GM23338 (cell line): ENCODE measurements around the gene KRTAP1-4.
"Not testable (repeated sequence)": the region's sequence is repeated elsewhere in the genome, so short reads cannot be mapped to it uniquely, and the experiment has no call there.

ENCODE experiments used
- EZH2 ChIP-seq: fragments of 200-600 bp; sonication (generic); IDR thresholded peaks from one replicate; pipeline ENCODE4 v1.8.0; 2017; ENCODE audit warnings: antibody characterized with exemption, mild to moderate bottlenecking, low read depth; ENCODE audit not compliant: unreplicated experiment
- POLR2AphosphoS5 ChIP-seq: IDR thresholded peaks from 2 replicates; pipeline ENCODE4 v1.6.1; 2016; ENCODE audit warnings: antibody characterized with exemption, low read depth
- TF ChIP-seq, protein P1 (sequence below), 2 experiments: fragments of 200-600 bp in 1 of 2; sonication (generic) in 1 of 2; conservative IDR thresholded peaks; 2 replicates each; pipeline versions ENCODE4 v1.5.1 to v1.6.1; 2016 to 2017; ENCODE audit warnings: antibody characterized with exemption in 2 of 2, low read depth in 2 of 2, mild to moderate bottlenecking in 2 of 2, moderate library complexity in 1 of 2

DNA sequence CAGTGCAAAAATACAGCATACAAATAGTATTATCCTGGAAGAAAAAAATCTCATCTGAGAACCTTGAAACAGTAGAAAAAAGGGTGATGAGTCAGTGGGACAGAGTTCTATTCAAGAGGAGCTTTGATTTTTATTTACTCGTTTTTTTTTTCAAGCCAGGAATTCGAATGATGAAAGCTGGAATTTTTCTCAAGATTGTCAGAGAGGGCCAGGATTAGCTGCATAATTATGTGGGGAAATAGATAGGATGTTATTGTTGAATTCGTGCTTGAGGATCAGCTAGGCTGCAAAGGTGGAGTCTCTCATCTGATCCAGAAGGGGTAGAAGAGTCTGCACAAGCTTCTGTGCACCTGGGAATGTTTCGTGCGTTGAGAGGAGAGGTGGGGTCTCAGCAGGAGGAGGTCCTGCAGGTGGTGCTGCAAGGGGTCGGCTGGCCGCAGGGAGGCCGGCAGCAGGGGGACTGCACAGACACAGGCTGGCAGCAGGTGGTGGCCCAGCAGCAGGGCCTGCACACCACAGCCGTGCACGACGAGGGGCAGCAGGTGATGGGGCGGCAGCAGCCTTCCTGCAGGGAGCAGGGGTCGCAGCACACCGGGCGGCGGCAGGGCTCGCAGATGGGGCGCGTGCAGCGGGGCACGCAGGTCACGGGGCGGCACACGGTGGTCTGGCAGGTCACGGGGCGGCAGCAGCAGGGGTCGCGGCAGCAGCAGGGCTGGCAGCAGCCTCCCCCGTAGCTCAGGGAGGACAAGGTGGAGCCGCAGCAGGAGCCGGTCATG is 29.5 kb upstream of the KRTAP1-4 start:
- not testable (repeated sequence) for TF ChIP-seq EZH2, POLR2AphosphoS5
- TF ChIP-seq, protein P1, sequence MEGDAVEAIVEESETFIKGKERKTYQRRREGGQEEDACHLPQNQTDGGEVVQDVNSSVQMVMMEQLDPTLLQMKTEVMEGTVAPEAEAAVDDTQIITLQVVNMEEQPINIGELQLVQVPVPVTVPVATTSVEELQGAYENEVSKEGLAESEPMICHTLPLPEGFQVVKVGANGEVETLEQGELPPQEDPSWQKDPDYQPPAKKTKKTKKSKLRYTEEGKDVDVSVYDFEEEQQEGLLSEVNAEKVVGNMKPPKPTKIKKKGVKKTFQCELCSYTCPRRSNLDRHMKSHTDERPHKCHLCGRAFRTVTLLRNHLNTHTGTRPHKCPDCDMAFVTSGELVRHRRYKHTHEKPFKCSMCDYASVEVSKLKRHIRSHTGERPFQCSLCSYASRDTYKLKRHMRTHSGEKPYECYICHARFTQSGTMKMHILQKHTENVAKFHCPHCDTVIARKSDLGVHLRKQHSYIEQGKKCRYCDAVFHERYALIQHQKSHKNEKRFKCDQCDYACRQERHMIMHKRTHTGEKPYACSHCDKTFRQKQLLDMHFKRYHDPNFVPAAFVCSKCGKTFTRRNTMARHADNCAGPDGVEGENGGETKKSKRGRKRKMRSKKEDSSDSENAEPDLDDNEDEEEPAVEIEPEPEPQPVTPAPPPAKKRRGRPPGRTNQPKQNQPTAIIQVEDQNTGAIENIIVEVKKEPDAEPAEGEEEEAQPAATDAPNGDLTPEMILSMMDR (conservative IDR thresholded peaks at IDR 0.05; ENCODE audit: low read depth in 2 of 2) = 0 out of 4 replicates have a peak, but pooled peaks of 1 of the 2 experiments have one; percentile 4
